Measurements from ENCODE around the gene ELF2. TPM values are rescaled to one million over a fixed set of nuclear protein-coding genes. Genes with fewer than 3 reads are reported as not detected.

Gene ELF2
- total and polyA plus RNA-seq, 2 donors (not counting 3 experiments of a cell fraction or from before 2014, with no cell fraction given): 16.4 to 35.1 TPM

- Histone ChIP-seq H3K4me3 (replicated peaks in 1 of 3; ENCODE audit: insufficient read depth in 1 of 3, low read depth in 1 of 3, low read length in 3 of 3) (no peak overlapping the region), H3K79me2 (ENCODE audit: control insufficient read depth, insufficient read depth, low read length) (no peaks in the 10 kb centered on the region), H3K27ac (ENCODE audit: insufficient read depth, low read depth, low read length) (no peak overlapping the region), H4K20me1 (replicated peaks; ENCODE audit: control insufficient read depth, extremely low read depth, insufficient read depth, low read length) (no peaks in the 10 kb centered on the region), H3K4me1 (ENCODE audit: control insufficient read depth, extremely low read depth, insufficient read depth, low read length) (no peaks in the 10 kb centered on the region), H3K27me3 (ENCODE audit: control insufficient read depth in 2 of 2, insufficient read depth in 2 of 2, low read length in 2 of 2) (no peaks in the 10 kb centered on the region), H2AFZ (ENCODE audit: low read depth, low read length) (no peak overlapping the region), H3K36me3 (ENCODE audit: control insufficient read depth in 2 of 2, extremely low read depth in 1 of 2, insufficient read depth in 2 of 2, low read length in 2 of 2) (no peaks in the 10 kb centered on the region), H3K9me3 (replicated peaks; ENCODE audit: control insufficient read depth, insufficient read depth, low read length) (no peaks in the 10 kb centered on the region), H3K9ac (replicated peaks; ENCODE audit: extremely low read depth, insufficient read depth, low read length) (no peak overlapping the region), H3K4me2 (ENCODE audit: insufficient read depth, low read length) (no peak overlapping the region), H3K9me1 (replicated peaks; ENCODE audit: control insufficient read depth, extremely low read depth, insufficient read depth, low read length) (no peaks in the 10 kb centered on the region)
- BruUV-seq (replicated peaks): no TSS peak
- intact Hi-C loops (cut with micrococcal nuclease) (no loop called here), dilution Hi-C loops (cut with MboI; ENCODE audit: extremely low pct_ligation_motif_present, low sequenced_read_pairs) (no loop called here)
- POLR2A ChIA-PET: no interaction called here
- CTCF ChIA-PET: interaction anchor here (1.1 to 1.2 kb wide), 3 partner anchors 17 to 151 kb away, joined by 3 read pairs; no protein-coding TSS in a partner anchor
- DNase-seq (ENCODE audit: low read depth, low spot score) (no peak), FAIRE-seq (no peak)
- no peak for TF ChIP-seq JUN (IDR thresholded peaks at IDR 0.05; ENCODE audit: borderline replicate concordance, insufficient read depth, insufficient read length, low read depth)
- no peak for TF ChIP-seq MYC (IDR thresholded peaks at IDR 0.05; ENCODE audit: low read depth, low read length)
- TF ChIP-seq FOS (IDR thresholded peaks at IDR 0.05; ENCODE audit: borderline replicate concordance, insufficient read depth, low read length): no peak
- TF ChIP-seq EZH2 (IDR thresholded peaks at IDR 0.05; ENCODE audit: borderline replicate concordance, low read depth, low read length, severe bottlenecking): no peak
Measured at GRCh38 chr4:139144161-139144859, 32.7 kb downstream of the ELF2 start.

- Histone ChIP-seq H3K79me2 (ENCODE audit: control insufficient read depth, insufficient read depth, low read length) (no peaks in the 10 kb centered on the region), H3K9me1 (replicated peaks; ENCODE audit: control insufficient read depth, extremely low read depth, insufficient read depth, low read length) (no peaks in the 10 kb centered on the region), H3K36me3 (ENCODE audit: control insufficient read depth in 2 of 2, extremely low read depth in 1 of 2, insufficient read depth in 2 of 2, low read length in 2 of 2) (no peaks in the 10 kb centered on the region), H3K4me2 (ENCODE audit: insufficient read depth, low read length) (no peak overlapping the region), H3K9ac (replicated peaks; ENCODE audit: extremely low read depth, insufficient read depth, low read length) (no peak overlapping the region), H3K27ac (ENCODE audit: insufficient read depth, low read depth, low read length) (no peak overlapping the region), H3K9me3 (replicated peaks; ENCODE audit: control insufficient read depth, insufficient read depth, low read length) (no peaks in the 10 kb centered on the region), H4K20me1 (replicated peaks; ENCODE audit: control insufficient read depth, extremely low read depth, insufficient read depth, low read length) (no peaks in the 10 kb centered on the region), H2AFZ (ENCODE audit: low read depth, low read length) (no peak overlapping the region), H3K4me3 (replicated peaks in 1 of 3; ENCODE audit: insufficient read depth in 1 of 3, low read depth in 1 of 3, low read length in 3 of 3) (no peak overlapping the region), H3K4me1 (ENCODE audit: control insufficient read depth, extremely low read depth, insufficient read depth, low read length) (no peaks in the 10 kb centered on the region), H3K27me3 (ENCODE audit: control insufficient read depth in 2 of 2, insufficient read depth in 2 of 2, low read length in 2 of 2) (no peaks in the 10 kb centered on the region)
- no TSS peak for BruUV-seq (replicated peaks)
- intact Hi-C loops (cut with micrococcal nuclease): no loop called here
- DNase-seq (ENCODE audit: low read depth, low spot score) (no peak), FAIRE-seq (no peak)
- dilution Hi-C loops (cut with MboI; ENCODE audit: extremely low pct_ligation_motif_present, low sequenced_read_pairs): no loop called here
- TF ChIP-seq GATA2 (IDR thresholded peaks at IDR 0.05; ENCODE audit: insufficient read depth, insufficient read length, low read depth, low read length) (no peak), POLR2A (IDR thresholded peaks at IDR 0.05; ENCODE audit: low read depth, low read length) (no peak), MYC (IDR thresholded peaks at IDR 0.05; ENCODE audit: low read depth, low read length) (no peak), MAX (IDR thresholded peaks at IDR 0.05; ENCODE audit: insufficient read depth, insufficient read length) (no peak), JUN (IDR thresholded peaks at IDR 0.05; ENCODE audit: borderline replicate concordance, insufficient read depth, insufficient read length, low read depth) (no peak)
- TF ChIP-seq, protein P1, sequence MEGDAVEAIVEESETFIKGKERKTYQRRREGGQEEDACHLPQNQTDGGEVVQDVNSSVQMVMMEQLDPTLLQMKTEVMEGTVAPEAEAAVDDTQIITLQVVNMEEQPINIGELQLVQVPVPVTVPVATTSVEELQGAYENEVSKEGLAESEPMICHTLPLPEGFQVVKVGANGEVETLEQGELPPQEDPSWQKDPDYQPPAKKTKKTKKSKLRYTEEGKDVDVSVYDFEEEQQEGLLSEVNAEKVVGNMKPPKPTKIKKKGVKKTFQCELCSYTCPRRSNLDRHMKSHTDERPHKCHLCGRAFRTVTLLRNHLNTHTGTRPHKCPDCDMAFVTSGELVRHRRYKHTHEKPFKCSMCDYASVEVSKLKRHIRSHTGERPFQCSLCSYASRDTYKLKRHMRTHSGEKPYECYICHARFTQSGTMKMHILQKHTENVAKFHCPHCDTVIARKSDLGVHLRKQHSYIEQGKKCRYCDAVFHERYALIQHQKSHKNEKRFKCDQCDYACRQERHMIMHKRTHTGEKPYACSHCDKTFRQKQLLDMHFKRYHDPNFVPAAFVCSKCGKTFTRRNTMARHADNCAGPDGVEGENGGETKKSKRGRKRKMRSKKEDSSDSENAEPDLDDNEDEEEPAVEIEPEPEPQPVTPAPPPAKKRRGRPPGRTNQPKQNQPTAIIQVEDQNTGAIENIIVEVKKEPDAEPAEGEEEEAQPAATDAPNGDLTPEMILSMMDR (IDR thresholded peaks at IDR 0.05; ENCODE audit: extremely low read depth in 1 of 2, insufficient read depth in 1 of 2, low read depth in 1 of 2, low read length in 2 of 2): no peak
- ChIA-PET CTCF (no interaction called here), POLR2A (no interaction called here)
Measured at GRCh38 chr4:139142980-139143379, 34.0 kb downstream of the ELF2 start.
